Suppressor macrophage (primary cell): Measurements from ENCODE around the gene DHX32.
"Not testable (repeated sequence)": the region's sequence is repeated elsewhere in the genome, so short reads cannot be mapped to it uniquely, and the experiment has no call there.

Source experiments
- DNase-seq, 4 experiments: peaks; one replicate each; pipeline ENCODE4 v3.0.0-alpha.2; 2020 to 2022
- total RNA-seq, 17 experiments: gene quantifications; one replicate each; lab custom pipeline; 2026; ENCODE audit warnings: mixed read lengths in 6 of 17, inconsistent platforms in 3 of 17; lab: John Stamatoyannopoulos, UW

The DHX32 gene, protein sequence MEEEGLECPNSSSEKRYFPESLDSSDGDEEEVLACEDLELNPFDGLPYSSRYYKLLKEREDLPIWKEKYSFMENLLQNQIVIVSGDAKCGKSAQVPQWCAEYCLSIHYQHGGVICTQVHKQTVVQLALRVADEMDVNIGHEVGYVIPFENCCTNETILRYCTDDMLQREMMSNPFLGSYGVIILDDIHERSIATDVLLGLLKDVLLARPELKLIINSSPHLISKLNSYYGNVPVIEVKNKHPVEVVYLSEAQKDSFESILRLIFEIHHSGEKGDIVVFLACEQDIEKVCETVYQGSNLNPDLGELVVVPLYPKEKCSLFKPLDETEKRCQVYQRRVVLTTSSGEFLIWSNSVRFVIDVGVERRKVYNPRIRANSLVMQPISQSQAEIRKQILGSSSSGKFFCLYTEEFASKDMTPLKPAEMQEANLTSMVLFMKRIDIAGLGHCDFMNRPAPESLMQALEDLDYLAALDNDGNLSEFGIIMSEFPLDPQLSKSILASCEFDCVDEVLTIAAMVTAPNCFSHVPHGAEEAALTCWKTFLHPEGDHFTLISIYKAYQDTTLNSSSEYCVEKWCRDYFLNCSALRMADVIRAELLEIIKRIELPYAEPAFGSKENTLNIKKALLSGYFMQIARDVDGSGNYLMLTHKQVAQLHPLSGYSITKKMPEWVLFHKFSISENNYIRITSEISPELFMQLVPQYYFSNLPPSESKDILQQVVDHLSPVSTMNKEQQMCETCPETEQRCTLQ
- total RNA-seq, result 19.6 to 46.4 (median 33.7) reads per million in 17 experiments

DNA sequence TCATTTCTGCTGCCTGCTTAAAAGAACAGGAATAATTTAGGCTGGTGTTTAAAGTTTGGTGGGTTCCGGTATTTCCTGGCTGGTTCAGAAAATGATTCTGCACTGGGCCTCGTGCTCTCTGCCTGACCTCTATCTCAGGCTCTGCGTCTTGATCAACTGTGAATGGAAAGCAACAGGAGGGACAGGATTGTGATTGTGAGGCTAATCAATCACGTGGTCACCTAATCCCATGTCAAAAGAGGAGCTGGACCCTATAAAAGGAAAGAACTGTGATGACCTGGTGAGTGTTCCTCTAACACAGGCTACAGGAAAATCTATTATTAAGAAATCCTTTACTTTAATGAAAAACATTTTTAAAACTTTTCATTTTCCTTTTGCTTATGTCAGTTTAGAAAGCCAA is at the start of gene DHX32:
Gene DHX32, minus strand, starts transcription at position 101 of the 400 bp plus-strand sequence. CDS start 468 bp downstream, outside the sequence.
- DNase-seq, result no peak

- no peak for DNase-seq
These were observed 48.5 kb upstream of the DHX32 start for GRCh38 chr10:125929618-125930017.

- no peak for DNase-seq
These were observed 48.0 kb upstream of the DHX32 start for GRCh38 chr10:125928928-125929585.

GRCh38 chr10:125927265-125927664 is 46.2 kb upstream of the DHX32 start:
- not testable (repeated sequence) for DNase-seq

GRCh38 chr10:125926247-125926646 is 45.2 kb upstream of the DHX32 start:
- no peak for DNase-seq

DNA sequence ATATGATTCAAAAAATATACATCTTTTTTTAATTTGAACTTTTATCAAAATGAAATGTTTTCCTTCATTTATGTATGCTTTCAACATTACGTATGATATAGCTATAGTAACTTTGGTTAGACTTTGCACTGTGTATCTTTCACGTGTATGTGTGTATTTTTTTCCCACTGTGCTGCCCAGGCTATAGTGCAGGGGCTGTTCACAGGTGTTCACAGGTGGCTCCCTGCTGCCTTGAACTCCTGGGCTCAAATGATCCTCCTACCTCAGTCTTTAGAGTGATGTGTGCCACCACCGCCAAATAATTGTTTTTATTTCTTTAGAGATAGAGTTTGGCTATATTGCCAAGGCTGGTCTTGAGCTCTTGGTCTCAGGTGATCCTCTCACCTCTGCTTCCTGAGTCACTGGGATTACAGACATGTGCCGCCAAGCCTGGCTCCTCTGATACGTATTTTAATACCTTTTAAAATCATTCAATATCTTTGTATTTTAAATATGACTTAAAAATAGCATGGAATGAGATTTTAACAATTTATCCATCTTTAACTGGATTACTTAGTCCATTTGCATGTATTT is 44.3 kb upstream of the DHX32 start:
- no peak for DNase-seq

DNA sequence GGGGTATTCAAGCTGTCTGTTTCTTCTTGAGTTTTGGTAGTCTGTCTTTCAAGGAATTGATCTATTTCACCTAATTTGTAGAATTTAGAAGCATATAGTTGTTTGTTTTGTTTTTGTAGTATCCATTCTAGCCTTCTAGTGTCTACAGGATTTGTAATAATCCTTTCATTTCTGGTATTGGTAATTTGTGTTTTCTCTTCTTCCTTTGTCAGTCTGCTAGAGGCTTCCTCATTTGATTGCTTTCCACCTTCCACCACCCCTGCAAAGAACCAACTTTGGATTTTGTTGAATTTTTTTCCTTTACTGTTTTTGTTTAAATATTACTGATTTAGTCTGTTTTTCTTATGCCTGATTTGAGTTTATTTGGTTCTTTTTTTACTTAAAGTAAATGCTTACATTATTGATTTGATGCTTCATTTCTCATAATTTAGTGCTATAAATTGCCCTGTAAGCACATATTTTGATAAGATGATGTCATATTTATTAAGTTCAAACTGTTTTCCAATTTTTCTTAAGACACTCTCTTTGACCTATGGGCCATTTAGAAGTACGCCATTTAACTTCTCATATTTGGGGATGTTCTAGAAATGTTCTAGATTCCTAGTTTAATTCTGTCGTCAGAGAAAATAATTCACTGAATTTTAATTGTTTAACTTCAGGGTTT is 40.7 kb upstream of the DHX32 start:
- DNase-seq, result not testable (repeated sequence)

- not testable (repeated sequence) for DNase-seq
These were observed 36.7 kb upstream of the DHX32 start for GRCh38 chr10:125917704-125918361.

DNA sequence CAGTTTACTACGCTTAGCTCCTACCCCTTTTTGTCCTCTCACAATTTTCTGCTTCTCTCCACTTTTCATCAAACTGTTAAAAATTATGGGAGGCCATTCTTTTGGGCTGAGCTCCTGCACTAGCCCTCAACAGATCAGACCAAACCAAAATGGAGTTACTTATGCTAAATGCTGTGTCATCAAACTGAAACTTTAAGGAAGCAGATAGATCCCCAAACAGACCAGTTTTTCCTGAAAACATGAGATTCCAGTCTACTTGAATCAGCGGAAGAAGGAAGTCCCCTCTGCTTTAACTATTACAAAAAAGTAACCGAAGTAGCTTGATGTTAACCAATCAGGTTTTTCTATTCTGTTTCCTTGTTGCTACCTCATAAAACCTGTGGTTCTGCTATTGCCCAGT is 35.9 kb upstream of the DHX32 start:
- no peak for DNase-seq

DNA sequence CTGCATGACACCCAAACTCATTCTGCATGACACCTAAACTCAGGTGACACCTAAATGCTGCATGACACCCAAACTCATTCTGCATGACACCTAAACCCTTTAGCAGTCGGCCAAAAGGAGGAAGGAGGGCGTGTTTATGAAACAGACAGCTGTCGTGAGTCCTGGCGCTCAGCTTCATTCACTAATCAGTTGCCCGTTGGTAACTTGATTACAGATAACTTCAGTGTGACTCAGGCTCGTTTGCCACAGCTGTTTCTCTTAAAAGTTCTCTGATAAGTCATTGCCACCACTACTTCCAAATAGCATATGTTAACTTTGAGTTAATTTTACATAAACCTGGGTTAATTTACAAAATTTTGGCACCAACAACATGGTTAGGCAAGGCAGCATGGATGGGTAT is 32.2 kb upstream of the DHX32 start:
- DNase-seq, result not testable (repeated sequence)

DNA sequence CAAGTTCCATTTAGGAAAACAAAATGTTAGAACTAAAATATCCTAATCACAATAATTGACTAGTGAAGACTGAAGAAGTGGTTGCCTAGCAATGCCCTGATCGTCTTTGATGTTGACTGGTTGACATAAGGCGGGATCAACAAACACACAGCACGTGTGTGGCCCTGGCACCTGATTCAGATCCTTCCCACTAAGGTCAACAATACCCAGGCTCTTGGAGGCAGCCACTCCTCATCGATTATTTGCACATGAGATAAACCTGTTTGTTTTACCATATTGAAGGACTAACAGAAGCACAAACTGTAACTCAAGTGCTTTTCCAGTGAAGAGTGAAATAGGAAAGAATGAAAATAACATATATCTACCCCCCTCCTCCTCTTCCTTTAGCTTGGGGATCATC is 30.9 kb upstream of the DHX32 start:
- no peak for DNase-seq

GRCh38 chr10:125911145-125911544 is 30.1 kb upstream of the DHX32 start:
- DNase-seq, result no peak

DNA sequence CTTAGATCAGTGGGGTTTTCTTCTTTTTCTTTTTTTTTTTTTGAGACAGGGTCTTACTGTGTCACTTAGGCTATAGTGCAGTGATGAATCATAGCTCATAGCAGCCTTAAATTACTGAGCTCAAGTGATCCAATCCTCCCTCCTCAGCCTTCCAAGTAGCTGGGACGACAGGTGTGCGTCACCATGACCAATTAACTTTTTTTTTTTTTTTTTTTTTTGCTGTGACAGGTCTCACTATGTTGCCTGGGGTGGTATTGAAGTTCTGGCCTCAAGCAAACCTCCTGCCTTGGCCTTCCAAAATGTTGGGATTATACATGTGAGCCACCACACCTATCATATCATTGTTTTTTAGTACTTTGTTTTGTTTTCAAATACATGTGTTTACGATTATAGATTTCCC is 28.4 kb upstream of the DHX32 start:
- DNase-seq, result not testable (repeated sequence)

DNA sequence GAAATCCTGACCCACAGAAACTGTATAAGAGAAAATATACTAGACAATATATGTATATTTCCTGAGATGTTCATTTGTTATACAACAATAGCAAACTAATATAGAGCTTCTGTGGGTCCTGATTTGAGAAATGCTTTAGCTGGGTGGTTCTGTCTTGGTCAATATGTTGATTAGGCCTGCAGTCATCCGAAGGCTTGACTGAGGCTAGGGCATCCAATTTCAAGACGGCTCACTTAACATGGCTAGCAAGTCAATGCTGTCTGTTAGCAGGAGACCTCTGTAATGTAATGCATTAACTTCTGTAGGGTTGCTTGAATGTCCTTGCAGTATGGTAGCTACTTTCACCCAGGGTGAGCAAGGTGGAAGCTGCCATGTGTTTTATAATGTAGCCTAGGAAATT is 27.7 kb upstream of the DHX32 start:
- DNase-seq, result not testable (repeated sequence)

DNA sequence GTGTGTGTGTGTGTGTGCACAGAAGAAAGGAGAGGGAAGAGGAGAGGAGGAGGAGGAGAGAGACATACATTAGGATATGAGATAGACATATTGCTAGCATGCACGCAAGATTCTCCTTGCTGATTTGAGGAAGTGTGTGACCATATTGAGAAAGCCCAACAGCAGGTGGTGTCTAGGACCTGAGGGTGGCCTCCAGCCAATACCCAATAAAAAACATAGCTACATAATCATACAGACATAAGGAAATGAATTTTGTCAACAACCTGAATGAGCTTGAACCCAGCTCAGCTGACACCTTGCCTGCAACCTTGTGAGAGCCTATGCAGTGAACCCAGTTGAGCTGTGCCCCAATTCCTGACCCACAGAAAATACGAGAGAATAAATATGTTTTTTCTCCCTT is 26.5 kb upstream of the DHX32 start:
- DNase-seq, result not testable (repeated sequence)

- DNase-seq, result not testable (repeated sequence)
These were observed 24.2 kb upstream of the DHX32 start for GRCh38 chr10:125905069-125905994.

- not testable (repeated sequence) for DNase-seq
These were observed 22.1 kb upstream of the DHX32 start for GRCh38 chr10:125903135-125903640.

DNA sequence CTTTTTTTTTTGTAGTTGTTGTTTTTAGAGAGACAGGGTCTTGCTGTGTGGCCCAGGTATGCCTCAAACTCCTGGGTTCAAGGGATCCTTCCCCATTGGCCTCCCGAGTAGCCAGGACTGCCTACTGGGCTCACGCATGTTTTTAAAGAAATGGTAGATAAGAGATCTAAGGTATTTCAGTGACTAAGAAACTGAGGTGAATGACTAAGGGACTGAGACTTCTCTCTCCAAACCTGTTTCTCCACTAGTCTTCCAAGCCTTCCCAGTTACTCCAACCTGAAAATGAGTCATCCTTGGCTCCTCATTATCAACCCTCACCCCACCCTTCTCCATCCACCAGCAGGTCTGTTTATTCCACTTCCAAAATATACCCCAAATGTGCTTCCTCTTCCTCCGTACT is 19.9 kb upstream of the DHX32 start:
- DNase-seq, result not testable (repeated sequence)

GRCh38 chr10:125897317-125897716 is 16.2 kb upstream of the DHX32 start:
- DNase-seq, result not testable (repeated sequence)
